D721Med (cell line): ENCODE data around the gene LSP1.

Experiments used
- DNase-seq: peaks from one replicate; pipeline ENCODE4 v3.0.0; 2011; ENCODE audit warnings: low spot score; ENCODE audit not compliant: insufficient read length
- FAIRE-seq: peaks from 2 replicates; lab custom pipeline; 2011; peaks lifted over from hg19 to GRCh38; lab: Jason Lieb, UNC
- CTCF ChIP-seq: IDR thresholded peaks from 2 replicates; pipeline ENCODE4 v1.5.1; 2012; ENCODE audit warnings: mild to moderate bottlenecking, control low read depth; ENCODE audit not compliant: insufficient read depth; ENCODE audit errors: missing control alignments

LSP1 gene

DNA sequence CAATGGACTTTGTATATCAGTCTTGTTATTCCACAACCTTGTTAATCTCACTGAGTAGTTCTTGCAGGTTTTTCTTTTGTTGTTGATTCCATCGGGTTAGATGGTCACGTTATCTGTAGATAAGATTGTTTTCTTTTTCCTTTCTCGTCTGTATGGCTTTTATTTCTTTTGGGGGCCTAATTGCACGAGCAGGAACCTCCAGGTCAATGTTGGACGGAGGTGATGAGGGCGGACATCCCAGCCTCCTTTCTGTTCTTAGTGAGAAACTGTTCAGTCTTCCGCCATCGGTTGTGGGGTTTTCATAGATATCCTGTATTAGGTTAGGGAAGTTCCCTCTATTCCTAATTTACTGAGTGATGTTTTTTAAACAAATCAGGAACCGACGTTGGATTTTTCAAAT, 43.6 kb downstream of the LSP1 start:
- DNase-seq (no peak), FAIRE-seq (no peak)
- TF ChIP-seq CTCF: no peak

DNA sequence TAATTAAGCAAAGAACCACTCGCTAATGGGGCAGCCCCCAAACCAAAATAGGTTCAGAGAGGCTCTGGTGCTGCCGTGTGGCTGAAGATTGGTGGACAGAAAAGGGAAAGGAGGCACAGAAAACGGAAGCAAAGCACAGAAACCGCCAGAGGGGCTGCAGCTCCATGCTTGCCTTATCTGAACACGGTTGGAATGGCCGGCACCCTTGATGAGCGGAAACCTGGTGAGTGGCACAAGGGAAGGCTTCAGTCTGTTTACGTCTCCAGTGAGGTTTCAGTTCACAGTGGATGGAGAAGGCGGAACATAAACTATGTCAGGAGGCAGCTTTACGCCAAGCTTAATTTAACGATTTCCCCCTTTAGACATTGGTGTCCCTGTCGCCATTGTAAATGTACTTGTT, 44.0 kb downstream of the LSP1 start:
- no peak for TF ChIP-seq CTCF
- FAIRE-seq (no peak), DNase-seq (no peak)

- DNase-seq: no peak
- no peak for TF ChIP-seq CTCF
- no peak for FAIRE-seq
Measured at GRCh38 chr11:1899090-1899489, 46.2 kb downstream of the LSP1 start.

DNA sequence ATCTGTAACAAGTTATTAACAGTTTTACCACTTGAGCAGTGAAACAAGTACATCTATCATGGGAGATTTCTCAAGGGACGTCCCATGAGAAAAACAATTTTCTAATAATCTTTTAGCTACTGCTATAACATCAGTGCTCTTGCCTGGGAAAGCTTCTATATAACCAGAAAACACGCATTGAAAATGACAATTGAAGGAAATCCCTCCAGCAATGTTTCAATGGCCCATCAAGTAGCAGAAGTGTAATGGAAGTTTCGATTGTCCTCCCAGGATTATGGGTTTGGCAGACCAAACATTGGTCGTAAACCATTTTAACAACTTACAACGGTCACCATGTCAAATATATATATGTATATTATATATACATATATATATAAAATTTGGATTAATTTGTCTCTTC, 46.8 kb downstream of the LSP1 start:
- FAIRE-seq (no peak), DNase-seq (no peak)
- no peak for TF ChIP-seq CTCF

DNA sequence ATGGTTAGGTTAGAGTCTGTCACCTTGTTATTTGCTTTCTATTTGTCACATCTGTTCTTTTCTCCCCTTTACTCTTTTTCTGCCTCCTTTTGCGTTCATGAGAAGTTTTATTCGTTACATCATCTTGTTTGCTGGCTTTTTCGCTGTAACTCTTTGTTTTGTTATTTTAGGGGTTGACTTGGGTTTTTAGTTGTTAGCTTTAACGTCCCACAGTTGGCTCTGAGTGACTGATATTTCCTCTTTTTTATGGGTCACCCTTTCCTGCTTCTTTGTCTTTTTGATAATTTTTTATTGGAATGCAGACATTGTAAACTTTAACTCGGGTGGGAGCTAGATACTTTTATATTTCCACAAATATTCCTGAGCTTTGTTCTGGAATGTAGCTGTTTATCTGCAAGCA, 53.3 kb downstream of the LSP1 start:
- FAIRE-seq (no peak), DNase-seq (no peak)
- TF ChIP-seq CTCF: no peak

GRCh38 chr11:1906611-1907423, 53.9 kb downstream of the LSP1 start:
- FAIRE-seq (no peak), DNase-seq (no peak)
- no peak for TF ChIP-seq CTCF

DNA sequence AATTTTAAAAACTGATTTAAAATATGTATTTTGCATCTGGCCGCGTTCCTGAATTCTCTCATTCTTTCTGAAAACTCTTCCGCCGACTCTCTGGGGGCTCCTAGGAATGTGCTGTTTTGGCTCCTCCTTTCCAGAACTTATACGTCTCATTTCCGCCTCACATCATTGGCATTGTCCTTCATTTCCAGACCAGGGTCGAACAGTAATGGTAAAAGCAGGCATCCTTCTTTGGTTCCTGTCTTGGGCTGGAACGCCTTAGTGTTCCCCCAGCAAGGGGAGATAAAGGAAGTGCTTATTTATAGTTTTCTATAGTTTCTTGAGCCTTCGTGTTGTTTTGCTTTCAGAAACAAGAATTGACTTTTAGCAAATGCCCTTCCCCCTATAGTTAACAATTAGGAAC, 55.7 kb downstream of the LSP1 start:
- FAIRE-seq (no peak), DNase-seq (no peak)
- no peak for TF ChIP-seq CTCF
